ENCODE measurements around the gene PLEKHG2. TPM values are rescaled to one million over a fixed set of nuclear protein-coding genes. Genes with fewer than 3 reads are reported as not detected.

Gene PLEKHG2
- total and polyA plus RNA-seq, 4 donors, result 2.1 to 4.5 (median 3.0) TPM

DNA sequence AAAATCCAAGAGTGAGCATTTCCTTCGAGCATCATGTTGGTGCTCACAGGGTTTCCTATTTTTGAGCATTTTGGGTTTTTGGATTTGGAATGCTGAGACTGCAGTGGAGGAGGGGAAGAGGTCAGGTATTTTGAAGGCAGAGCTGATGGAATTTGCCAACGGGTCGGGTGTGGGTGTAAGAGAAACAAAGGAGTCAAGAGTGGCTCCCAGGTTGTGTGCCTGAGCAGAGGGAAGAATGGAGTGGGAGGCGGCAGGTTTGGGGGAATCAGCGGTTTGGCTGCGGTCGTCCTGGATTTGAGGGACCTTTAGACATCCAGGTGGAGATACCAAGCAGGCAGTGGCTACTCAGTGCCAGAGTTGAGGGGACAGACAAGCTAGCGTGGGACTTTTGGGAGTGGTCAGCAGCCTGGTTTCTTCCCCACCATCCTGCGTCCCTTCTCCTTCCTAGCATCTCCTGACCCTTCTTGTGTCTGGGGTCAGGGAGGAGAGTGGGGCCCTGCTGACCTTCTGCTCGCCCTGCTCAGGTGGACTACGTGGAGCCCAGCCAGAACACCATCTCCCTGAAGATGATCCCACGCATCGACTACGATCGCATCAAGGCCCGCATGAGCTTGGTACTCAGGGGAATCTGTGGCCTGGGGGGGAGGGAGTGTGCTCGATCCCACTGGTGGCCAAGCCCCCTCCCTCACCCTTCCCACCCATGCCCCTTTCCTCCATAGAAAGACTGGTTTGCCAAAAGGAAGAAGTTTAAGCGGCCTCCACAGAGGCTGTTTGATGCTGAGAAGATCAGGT is 53.7 kb downstream of the PLEKHG2 start:
- Histone ChIP-seq H3K9ac (ENCODE audit: low read depth in 1 of 2, low read length in 2 of 2) (no peak overlapping the region), H3K27ac (ENCODE audit: low read depth in 1 of 2, low read length in 2 of 2) (no peak overlapping the region), H3K4me1 (ENCODE audit: control insufficient read depth in 4 of 4, insufficient read depth in 4 of 4, low read length in 3 of 4) (no peaks in the 10 kb centered on the region), H3K4me3 (ENCODE audit: low read depth in 1 of 3, low read length in 3 of 3) (no peak overlapping the region), H3K9me3 (ENCODE audit: control insufficient read depth in 4 of 4, low read length in 3 of 4) (no peaks in the 10 kb centered on the region), H3K36me3 (ENCODE audit: control insufficient read depth in 4 of 4, insufficient read depth in 3 of 4, low read depth in 1 of 4, low read length in 3 of 4) (peaks cover 35 to 83% (median 62%) of the 10 kb centered on the region in 4 donors), H3K27me3 (ENCODE audit: control insufficient read depth in 4 of 4, insufficient read depth in 4 of 4, low read length in 3 of 4) (no peaks in the 10 kb centered on the region)
- no peak for DNase-seq (ENCODE audit: low spot score)
- 98% methylated on average over 18 of the region's 18 CpGs for WGBS
- no peak for TF ChIP-seq TAF1 (conservative IDR thresholded peaks at IDR 0.05)
- TF ChIP-seq FOXA1 (IDR thresholded peaks at IDR 0.05), result no peak
- TF ChIP-seq, protein P1, sequence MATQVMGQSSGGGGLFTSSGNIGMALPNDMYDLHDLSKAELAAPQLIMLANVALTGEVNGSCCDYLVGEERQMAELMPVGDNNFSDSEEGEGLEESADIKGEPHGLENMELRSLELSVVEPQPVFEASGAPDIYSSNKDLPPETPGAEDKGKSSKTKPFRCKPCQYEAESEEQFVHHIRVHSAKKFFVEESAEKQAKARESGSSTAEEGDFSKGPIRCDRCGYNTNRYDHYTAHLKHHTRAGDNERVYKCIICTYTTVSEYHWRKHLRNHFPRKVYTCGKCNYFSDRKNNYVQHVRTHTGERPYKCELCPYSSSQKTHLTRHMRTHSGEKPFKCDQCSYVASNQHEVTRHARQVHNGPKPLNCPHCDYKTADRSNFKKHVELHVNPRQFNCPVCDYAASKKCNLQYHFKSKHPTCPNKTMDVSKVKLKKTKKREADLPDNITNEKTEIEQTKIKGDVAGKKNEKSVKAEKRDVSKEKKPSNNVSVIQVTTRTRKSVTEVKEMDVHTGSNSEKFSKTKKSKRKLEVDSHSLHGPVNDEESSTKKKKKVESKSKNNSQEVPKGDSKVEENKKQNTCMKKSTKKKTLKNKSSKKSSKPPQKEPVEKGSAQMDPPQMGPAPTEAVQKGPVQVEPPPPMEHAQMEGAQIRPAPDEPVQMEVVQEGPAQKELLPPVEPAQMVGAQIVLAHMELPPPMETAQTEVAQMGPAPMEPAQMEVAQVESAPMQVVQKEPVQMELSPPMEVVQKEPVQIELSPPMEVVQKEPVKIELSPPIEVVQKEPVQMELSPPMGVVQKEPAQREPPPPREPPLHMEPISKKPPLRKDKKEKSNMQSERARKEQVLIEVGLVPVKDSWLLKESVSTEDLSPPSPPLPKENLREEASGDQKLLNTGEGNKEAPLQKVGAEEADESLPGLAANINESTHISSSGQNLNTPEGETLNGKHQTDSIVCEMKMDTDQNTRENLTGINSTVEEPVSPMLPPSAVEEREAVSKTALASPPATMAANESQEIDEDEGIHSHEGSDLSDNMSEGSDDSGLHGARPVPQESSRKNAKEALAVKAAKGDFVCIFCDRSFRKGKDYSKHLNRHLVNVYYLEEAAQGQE (IDR thresholded peaks at IDR 0.05), result no peak
- TF ChIP-seq HNF4A (conservative IDR thresholded peaks at IDR 0.05), result no peak
- TF ChIP-seq, protein P2, sequence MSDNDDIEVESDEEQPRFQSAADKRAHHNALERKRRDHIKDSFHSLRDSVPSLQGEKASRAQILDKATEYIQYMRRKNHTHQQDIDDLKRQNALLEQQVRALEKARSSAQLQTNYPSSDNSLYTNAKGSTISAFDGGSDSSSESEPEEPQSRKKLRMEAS (IDR thresholded peaks at IDR 0.05), result no peak
- TF ChIP-seq SP1 (IDR thresholded peaks at IDR 0.05), result no peak
- no peak for TF ChIP-seq HNF4G (IDR thresholded peaks at IDR 0.05)
- no peak for TF ChIP-seq EGR1 (IDR thresholded peaks at IDR 0.05; ENCODE audit: low read depth in 2 of 2)
- TF ChIP-seq RXRA (IDR thresholded peaks at IDR 0.05), result no peak
- TF ChIP-seq FOXA2 (IDR thresholded peaks at IDR 0.05), result no peak
- TF ChIP-seq JUND (IDR thresholded peaks at IDR 0.05), result no peak
- no peak for TF ChIP-seq YY1 (IDR thresholded peaks at IDR 0.05)
- TF ChIP-seq, protein P3, sequence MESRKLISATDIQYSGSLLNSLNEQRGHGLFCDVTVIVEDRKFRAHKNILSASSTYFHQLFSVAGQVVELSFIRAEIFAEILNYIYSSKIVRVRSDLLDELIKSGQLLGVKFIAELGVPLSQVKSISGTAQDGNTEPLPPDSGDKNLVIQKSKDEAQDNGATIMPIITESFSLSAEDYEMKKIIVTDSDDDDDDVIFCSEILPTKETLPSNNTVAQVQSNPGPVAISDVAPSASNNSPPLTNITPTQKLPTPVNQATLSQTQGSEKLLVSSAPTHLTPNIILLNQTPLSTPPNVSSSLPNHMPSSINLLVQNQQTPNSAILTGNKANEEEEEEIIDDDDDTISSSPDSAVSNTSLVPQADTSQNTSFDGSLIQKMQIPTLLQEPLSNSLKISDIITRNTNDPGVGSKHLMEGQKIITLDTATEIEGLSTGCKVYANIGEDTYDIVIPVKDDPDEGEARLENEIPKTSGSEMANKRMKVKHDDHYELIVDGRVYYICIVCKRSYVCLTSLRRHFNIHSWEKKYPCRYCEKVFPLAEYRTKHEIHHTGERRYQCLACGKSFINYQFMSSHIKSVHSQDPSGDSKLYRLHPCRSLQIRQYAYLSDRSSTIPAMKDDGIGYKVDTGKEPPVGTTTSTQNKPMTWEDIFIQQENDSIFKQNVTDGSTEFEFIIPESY (IDR thresholded peaks at IDR 0.05), result no peak
- TF ChIP-seq GABPA (IDR thresholded peaks at IDR 0.05 in 1 of 2, conservative IDR thresholded peaks at IDR 0.05 in 1 of 2), result no peak

DNA sequence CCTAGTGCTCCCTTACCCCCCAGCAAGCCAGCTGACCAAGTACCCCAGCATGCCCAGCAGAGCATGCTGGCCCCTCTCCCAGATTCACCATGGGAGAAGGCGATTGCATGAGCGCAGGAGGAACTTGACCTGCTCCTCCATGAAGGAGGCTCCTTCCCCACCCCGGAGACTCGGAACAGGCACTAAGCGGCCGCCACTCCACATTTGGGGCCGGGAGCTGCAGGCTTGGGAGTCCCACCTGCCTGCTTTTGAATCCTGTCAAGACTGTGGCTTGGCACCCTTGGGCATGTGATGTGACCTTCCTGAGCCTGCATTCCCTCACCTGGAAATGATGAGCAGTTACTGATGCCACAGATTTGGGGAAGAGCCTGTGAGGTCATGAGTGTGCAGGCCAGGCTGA is 55.5 kb downstream of the PLEKHG2 start:
- Histone ChIP-seq H3K27me3 (ENCODE audit: control insufficient read depth in 4 of 4, insufficient read depth in 4 of 4, low read length in 3 of 4) (no peaks in the 10 kb centered on the region), H3K4me3 (ENCODE audit: low read depth in 1 of 3, low read length in 3 of 3) (no peak overlapping the region), H3K27ac (ENCODE audit: low read depth in 1 of 2, low read length in 2 of 2) (no peak overlapping the region), H3K9ac (ENCODE audit: low read depth in 1 of 2, low read length in 2 of 2) (no peak overlapping the region), H3K36me3 (ENCODE audit: control insufficient read depth in 4 of 4, insufficient read depth in 3 of 4, low read depth in 1 of 4, low read length in 3 of 4) (peaks cover 43 to 94% (median 72%) of the 10 kb centered on the region in 4 donors), H3K9me3 (ENCODE audit: control insufficient read depth in 4 of 4, low read length in 3 of 4) (no peaks in the 10 kb centered on the region), H3K4me1 (ENCODE audit: control insufficient read depth in 4 of 4, insufficient read depth in 4 of 4, low read length in 3 of 4) (no peaks in the 10 kb centered on the region)
- no peak for TF ChIP-seq RXRA (IDR thresholded peaks at IDR 0.05)
- TF ChIP-seq GABPA (IDR thresholded peaks at IDR 0.05 in 1 of 2, conservative IDR thresholded peaks at IDR 0.05 in 1 of 2), result no peak
- no peak for TF ChIP-seq TAF1 (conservative IDR thresholded peaks at IDR 0.05)
- TF ChIP-seq, protein P2 (IDR thresholded peaks at IDR 0.05), result no peak
- TF ChIP-seq YY1 (IDR thresholded peaks at IDR 0.05), result no peak
- TF ChIP-seq, protein P4, sequence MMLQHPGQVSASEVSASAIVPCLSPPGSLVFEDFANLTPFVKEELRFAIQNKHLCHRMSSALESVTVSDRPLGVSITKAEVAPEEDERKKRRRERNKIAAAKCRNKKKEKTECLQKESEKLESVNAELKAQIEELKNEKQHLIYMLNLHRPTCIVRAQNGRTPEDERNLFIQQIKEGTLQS (IDR thresholded peaks at IDR 0.05), result no peak
- no peak for TF ChIP-seq FOXA2 (IDR thresholded peaks at IDR 0.05)
- no peak for TF ChIP-seq EGR1 (IDR thresholded peaks at IDR 0.05; ENCODE audit: low read depth in 2 of 2)
- no peak for TF ChIP-seq FOXA1 (IDR thresholded peaks at IDR 0.05)
- no peak for TF ChIP-seq SP1 (IDR thresholded peaks at IDR 0.05)
- no peak for DNase-seq (ENCODE audit: low spot score)
- WGBS, result 95% methylated on average over 7 of the region's 7 CpGs
